Fibroblast of the aortic adventitia (primary cell): Measurements from ENCODE around the gene ROCK2. TPM values are rescaled to one million over a fixed set of nuclear protein-coding genes. Genes with fewer than 3 reads are reported as not detected.
"Not testable (repeated sequence)": the region's sequence is repeated elsewhere in the genome, so short reads cannot be mapped to it uniquely, and the experiment has no call there.

ENCODE experiments used
- DNase-seq: peaks from one replicate; pipeline ENCODE4 v3.0.0-alpha.2; 2010; ENCODE audit warnings: low read depth
- H3K4me3 ChIP-seq: 2 replicates; pipeline ENCODE4 v1.5.1; 2011; ENCODE audit warnings: low read depth, mild to moderate bottlenecking, control low read depth, low read length, moderate library complexity
- total RNA-seq: library from RNA; depleted of rRNA; stranded (reverse); fragments of >200 nt; gene quantifications from 2 replicates; pipeline ENCODE4 v1.2.3, GENCODE V29; 2012; ENCODE audit warnings: low replicate concordance
- TF ChIP-seq, protein P1 (sequence below): IDR thresholded peaks from 2 replicates; pipeline ENCODE4 v1.5.1; 2011; ENCODE audit warnings: mild to moderate bottlenecking, low read length, control low read depth, inconsistent platforms; ENCODE audit not compliant: insufficient read depth

ROCK2 gene
- total RNA-seq, 1 donor = 65.3 TPM

DNA sequence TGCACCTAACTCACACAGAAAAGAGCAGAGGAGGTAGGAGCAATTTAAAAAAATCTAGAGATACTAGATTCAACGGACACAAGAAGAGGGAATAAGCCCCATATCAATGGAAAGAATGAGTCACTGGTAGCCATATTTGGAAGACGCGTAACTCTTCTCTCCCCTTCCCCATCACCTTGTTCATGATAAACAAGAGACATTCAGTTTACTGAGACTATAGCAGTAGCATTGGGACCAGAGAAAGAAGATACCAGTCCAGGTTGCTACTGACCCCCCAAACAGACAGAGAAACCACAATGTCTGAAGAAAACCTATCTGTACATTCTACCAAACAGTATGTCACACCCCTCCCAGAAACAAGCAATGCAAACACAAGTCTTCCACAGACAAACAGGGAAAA, 108.1 kb downstream of the ROCK2 start:
- TF ChIP-seq, protein P1, sequence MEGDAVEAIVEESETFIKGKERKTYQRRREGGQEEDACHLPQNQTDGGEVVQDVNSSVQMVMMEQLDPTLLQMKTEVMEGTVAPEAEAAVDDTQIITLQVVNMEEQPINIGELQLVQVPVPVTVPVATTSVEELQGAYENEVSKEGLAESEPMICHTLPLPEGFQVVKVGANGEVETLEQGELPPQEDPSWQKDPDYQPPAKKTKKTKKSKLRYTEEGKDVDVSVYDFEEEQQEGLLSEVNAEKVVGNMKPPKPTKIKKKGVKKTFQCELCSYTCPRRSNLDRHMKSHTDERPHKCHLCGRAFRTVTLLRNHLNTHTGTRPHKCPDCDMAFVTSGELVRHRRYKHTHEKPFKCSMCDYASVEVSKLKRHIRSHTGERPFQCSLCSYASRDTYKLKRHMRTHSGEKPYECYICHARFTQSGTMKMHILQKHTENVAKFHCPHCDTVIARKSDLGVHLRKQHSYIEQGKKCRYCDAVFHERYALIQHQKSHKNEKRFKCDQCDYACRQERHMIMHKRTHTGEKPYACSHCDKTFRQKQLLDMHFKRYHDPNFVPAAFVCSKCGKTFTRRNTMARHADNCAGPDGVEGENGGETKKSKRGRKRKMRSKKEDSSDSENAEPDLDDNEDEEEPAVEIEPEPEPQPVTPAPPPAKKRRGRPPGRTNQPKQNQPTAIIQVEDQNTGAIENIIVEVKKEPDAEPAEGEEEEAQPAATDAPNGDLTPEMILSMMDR = no peak
- no peak overlapping the region for H3K4me3 ChIP-seq
- peak; percentile 15 for DNase-seq

- H3K4me3 ChIP-seq = no peak overlapping the region
- DNase-seq = no peak
- TF ChIP-seq, protein P1 = no peak
Observed at GRCh38 chr2:11235583-11235982, 108.9 kb downstream of the ROCK2 start.

DNA sequence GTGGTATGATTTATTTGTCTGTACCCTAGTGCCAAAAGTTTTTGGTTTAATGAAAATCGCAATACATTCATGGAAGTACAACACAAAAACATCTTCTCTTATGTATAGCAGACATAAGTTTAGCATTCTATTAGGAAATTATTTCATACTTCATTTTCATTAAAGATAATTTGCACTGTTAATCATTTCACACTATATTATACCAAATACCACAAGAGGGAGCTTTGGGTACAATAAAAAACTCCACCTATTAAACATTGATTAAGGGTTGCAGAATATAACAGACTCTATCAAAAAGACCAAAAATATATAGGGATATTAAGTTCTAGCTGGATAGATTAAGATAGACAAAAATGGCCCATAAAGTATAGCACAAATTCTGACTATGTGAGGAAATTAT, 110.1 kb downstream of the ROCK2 start:
- peak; percentile 48 for DNase-seq
- TF ChIP-seq, protein P1 = peak; percentile 45
- no peak overlapping the region for H3K4me3 ChIP-seq

DNA sequence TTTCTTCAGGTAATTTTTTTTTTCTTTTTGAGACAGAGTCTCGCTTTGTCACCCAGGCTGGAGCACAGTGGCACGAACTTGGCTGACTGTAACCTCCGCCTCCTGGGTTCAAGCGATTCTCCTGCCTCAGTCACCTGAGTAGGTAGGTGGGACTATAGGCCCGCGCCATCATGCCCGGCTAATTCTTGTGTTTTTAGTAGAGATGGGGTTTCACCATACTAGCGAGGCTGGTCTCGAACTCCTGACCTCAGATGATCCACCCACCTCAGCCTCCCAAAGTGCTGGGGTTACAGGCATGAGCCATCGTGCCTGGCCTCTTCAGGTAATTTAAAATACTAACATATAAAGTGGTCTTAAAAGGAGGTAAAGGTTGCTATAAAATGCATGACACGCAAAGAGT, 113.2 kb downstream of the ROCK2 start:
- not testable (repeated sequence) for DNase-seq, H3K4me3 ChIP-seq

DNA sequence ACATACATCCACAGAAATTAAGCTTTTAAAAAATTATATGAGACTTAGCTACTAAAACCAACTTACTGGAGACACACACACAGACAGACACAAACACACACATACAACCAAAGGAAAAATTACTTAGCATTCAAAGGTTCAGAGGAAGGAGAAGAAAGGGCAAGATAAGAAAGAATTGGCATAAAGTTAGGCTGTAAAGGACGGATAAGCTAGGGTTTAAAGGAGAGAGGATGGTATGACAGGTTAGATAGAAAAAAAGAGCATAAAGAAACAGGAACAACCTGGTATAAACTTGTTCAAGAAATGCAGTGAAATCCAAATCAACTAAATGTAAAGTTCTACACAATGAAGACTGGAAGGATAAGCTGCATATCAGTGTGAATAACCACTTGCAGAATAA, 115.7 kb downstream of the ROCK2 start:
- no peak overlapping the region for H3K4me3 ChIP-seq
- DNase-seq = no peak
- TF ChIP-seq, protein P1 = no peak

DNA sequence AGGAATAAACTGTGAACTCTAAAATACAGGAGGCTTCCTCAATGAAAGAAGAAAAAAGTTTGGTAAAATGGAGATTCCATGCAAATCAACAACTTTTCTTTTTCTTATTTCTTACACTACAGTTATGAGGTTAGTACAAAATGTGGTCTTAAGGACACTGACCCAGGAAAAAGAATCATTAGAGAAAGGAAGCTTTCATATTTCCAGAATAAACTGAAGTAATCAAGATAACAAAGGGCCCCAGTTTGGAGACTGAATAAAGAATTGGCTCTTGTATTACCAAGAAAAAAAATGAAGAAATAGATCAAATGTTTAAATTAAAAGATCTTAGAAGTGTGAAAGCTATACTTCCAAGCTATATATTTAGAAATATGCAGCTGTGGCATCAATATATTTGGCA, 116.8 kb downstream of the ROCK2 start:
- TF ChIP-seq, protein P1 = no peak
- no peak overlapping the region for H3K4me3 ChIP-seq
- no peak for DNase-seq

- TF ChIP-seq, protein P1 = no peak
- no peak for DNase-seq
- no peak overlapping the region for H3K4me3 ChIP-seq
Observed at GRCh38 chr2:11224887-11225286, 119.5 kb downstream of the ROCK2 start.

DNA sequence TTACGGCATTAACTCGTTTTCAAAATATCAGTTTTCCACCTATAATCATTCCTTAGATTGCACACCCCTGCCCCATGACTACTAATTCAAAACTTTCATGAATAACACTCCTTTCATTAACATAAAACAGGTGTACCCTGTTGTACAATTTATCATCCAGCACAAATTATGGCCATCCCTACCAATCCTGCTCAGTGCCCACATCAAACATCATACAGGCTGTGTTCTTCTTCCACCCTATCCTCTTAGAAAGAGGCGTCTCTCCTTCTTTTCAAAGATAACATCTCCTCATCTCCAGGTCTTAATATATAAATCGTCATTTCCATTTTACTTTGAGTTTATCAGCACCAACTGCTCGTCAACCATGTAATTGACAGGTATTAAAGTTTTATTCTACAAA, 121.6 kb downstream of the ROCK2 start:
- H3K4me3 ChIP-seq = no peak overlapping the region
- no peak for DNase-seq
- TF ChIP-seq, protein P1 = no peak
